ENCODE measurements around the gene ZNF566. TPM values are rescaled to one million over a fixed set of nuclear protein-coding genes. Genes with fewer than 3 reads are reported as not detected.

The ZNF566 gene
- total RNA-seq, 3 donors from 2014 or later (not counting 1 experiment from before 2014, with no cell fraction given), result 7.9 to 16.0 (median 12.4) TPM

DNA sequence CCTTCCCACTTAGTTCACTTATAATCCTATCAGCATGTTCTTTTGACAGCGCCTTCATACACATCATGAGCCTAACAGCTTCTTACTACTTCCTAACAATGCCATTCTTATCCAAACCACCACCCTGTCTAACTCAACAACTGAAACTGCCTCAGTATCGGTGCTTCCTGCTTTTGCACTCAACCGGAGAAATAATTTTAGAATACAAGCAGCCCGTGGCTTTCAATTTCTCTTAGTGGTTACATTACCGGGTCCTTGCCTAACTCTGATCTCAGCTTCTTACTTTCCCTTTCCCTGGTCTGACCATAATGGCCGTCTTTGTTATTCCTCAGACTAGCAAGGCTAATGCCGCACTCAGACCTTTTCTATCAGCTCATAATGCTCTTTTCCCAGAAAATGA is 87.9 kb downstream of the ZNF566 start:
- Mint-ChIP-seq H3K36me3 (peaks cover 35% of the 10 kb centered on the region), H3K27me3 (ENCODE audit: low read depth in 2 of 2) (no peaks in the 10 kb centered on the region), H3K9me3 (peaks cover 6 to 13% of the 10 kb centered on the region in 2 donors), H3K4me3 (no peak overlapping the region), H3K27ac (no peak overlapping the region), H3K4me1 (no peaks in the 10 kb centered on the region)
- TF ChIP-seq, protein P1, sequence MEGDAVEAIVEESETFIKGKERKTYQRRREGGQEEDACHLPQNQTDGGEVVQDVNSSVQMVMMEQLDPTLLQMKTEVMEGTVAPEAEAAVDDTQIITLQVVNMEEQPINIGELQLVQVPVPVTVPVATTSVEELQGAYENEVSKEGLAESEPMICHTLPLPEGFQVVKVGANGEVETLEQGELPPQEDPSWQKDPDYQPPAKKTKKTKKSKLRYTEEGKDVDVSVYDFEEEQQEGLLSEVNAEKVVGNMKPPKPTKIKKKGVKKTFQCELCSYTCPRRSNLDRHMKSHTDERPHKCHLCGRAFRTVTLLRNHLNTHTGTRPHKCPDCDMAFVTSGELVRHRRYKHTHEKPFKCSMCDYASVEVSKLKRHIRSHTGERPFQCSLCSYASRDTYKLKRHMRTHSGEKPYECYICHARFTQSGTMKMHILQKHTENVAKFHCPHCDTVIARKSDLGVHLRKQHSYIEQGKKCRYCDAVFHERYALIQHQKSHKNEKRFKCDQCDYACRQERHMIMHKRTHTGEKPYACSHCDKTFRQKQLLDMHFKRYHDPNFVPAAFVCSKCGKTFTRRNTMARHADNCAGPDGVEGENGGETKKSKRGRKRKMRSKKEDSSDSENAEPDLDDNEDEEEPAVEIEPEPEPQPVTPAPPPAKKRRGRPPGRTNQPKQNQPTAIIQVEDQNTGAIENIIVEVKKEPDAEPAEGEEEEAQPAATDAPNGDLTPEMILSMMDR (IDR thresholded peaks at IDR 0.05), result no peak
- H3K9me3 ChIP-seq (ENCODE audit: control insufficient read depth, insufficient read depth, low read length), result peaks cover 14% of the 10 kb centered on the region
- DNase-seq (no peak), ATAC-seq (no peak)
- intact Hi-C loops (cut with micrococcal nuclease), result no loop called here
- H3K27ac ChIP-seq (ENCODE audit: low read length), result peak overlapping the region; percentile 44
- 75% methylated on average over 7 of the region's 7 CpGs for WGBS (ENCODE audit: insufficient coverage)
- H3K36me3 ChIP-seq (ENCODE audit: control insufficient read depth, insufficient read depth, low read length), result peaks cover 34% of the 10 kb centered on the region
- no peaks in the 10 kb centered on the region for H3K27me3 ChIP-seq (ENCODE audit: control insufficient read depth, insufficient read depth, low read length)
- no peak overlapping the region for H3K4me3 ChIP-seq (ENCODE audit: low read length)
- H3K4me1 ChIP-seq (ENCODE audit: control insufficient read depth, insufficient read depth, low read length), result no peaks in the 10 kb centered on the region

DNA sequence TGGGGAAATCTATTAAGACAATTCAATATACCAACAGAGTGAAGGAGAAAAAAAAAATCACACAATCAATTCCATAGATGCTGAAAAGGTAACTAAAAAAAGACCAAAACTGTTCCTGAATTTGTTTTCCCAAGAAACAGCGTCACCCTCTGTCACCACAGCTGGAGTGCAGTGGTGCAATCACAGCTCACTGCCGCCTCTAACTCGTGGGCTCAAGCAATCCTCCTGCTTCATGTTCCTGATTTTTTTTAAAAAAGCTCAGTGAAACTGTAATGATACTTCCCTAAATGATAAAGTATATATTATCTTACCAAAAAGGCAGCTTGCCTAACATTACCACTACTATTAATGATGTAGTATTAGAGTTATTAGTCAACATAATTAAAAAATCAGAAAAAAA is 90.8 kb downstream of the ZNF566 start:
- TF ChIP-seq, protein P1 (IDR thresholded peaks at IDR 0.05), result no peak
- H3K9me3 ChIP-seq (ENCODE audit: control insufficient read depth, insufficient read depth, low read length), result peaks cover 35% of the 10 kb centered on the region
- DNase-seq (no peak), ATAC-seq (no peak)
- 94% methylated on average over 3 of the region's 3 CpGs for WGBS (ENCODE audit: insufficient coverage)
- intact Hi-C loops (cut with micrococcal nuclease), result no loop called here
- Mint-ChIP-seq H3K4me1 (no peaks in the 10 kb centered on the region), H3K36me3 (peaks cover 41% of the 10 kb centered on the region), H3K27me3 (ENCODE audit: low read depth in 2 of 2) (no peaks in the 10 kb centered on the region), H3K27ac (no peak overlapping the region), H3K9me3 (peaks cover 16 to 32% of the 10 kb centered on the region in 2 donors), H3K4me3 (no peak overlapping the region)
- no peaks in the 10 kb centered on the region for H3K27me3 ChIP-seq (ENCODE audit: control insufficient read depth, insufficient read depth, low read length)
- no peak overlapping the region for H3K27ac ChIP-seq (ENCODE audit: low read length)
- no peaks in the 10 kb centered on the region for H3K4me1 ChIP-seq (ENCODE audit: control insufficient read depth, insufficient read depth, low read length)
- no peak overlapping the region for H3K4me3 ChIP-seq (ENCODE audit: low read length)
- H3K36me3 ChIP-seq (ENCODE audit: control insufficient read depth, insufficient read depth, low read length), result peaks cover 21% of the 10 kb centered on the region

Other genes with a start within 250 kb of the ZNF566 start
- gene ZFP14, start 110.4 kb downstream of the ZNF566 start, total RNA-seq, result 1 to 10 TPM; 7.4 to 8.2 (median 7.8) TPM
- 1 to 10 TPM; 2.3 to 4.1 (median 3.6) TPM for gene ZFP82, start 70.9 kb downstream of the ZNF566 start, total RNA-seq
- 1 to 10 TPM; 8.0 to 9.4 (median 8.4) TPM for gene ZNF260, start 38.7 kb upstream of the ZNF566 start, total RNA-seq
- 10 to 100 TPM; 23.5 to 36.4 (median 29.2) TPM for gene ZNF529, start 83.7 kb upstream of the ZNF566 start, total RNA-seq
- 1 to 10 TPM; 3.2 to 8.1 (median 4.2) TPM for gene ZNF382, start 115.8 kb upstream of the ZNF566 start, total RNA-seq
- gene ZNF461, start 177.3 kb upstream of the ZNF566 start, total RNA-seq, result 10 to 100 TPM; 10.3 to 22.3 (median 14.2) TPM
- gene ZNF567, start 198.1 kb upstream of the ZNF566 start, total RNA-seq, result 10 to 100 TPM in 2 of 3 donors, 1 to 10 TPM in 1; 5.6 to 11.8 (median 10.5) TPM